Erythroblast (primary cell): ENCODE results near the gene TMEM214.
A peak's percentile ranks its signal among the peaks of the same experiment; 100 is the strongest.

Experiments
- DNase-seq, 2 experiments: peaks; one replicate each; lab custom pipeline; 2025; lab: John Stamatoyannopoulos, UW
- GATA1 ChIP-seq: IDR thresholded peaks from 2 replicates; pipeline ENCODE4 v1.6.1; 2011; ENCODE audit warnings: low read depth, mild to moderate bottlenecking, control low read depth, low read length, moderate library complexity
- POLR2A ChIP-seq: IDR thresholded peaks from 2 replicates; pipeline ENCODE4 v1.6.1; 2011; ENCODE audit warnings: mild to moderate bottlenecking, low read length

The TMEM214 gene

DNA sequence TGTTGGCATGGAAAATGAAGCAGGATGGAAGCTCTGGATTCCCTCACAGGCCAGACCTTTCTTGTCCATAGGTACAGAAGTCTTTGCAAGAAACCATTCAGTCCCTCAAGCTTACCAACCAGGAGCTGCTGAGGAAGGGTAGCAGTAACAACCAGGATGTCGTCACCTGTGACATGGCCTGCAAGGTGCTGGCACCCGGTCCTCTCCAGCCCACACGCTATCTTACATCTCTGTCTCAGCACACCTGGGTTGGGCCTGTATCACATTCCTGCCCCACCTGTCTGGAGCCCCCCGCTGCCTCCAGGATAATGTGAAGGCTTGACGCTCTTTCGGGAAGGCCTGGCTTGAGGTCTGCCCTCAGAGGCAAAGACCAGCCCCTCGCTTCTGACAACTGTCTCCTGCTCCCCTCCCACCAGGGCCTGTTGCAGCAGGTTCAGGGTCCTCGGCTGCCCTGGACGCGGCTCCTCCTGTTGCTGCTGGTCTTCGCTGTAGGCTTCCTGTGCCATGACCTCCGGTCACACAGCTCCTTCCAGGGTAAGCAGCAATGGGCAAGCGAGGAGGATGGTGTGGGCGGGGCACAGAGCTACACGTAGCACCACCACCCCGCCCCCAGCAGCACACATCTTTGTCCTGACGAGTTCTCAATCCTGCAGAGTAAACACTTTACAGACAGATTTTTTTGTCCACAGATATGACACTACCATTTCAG, 6.0 kb downstream of the TMEM214 start:
- TF ChIP-seq GATA1 = no peak
- TF ChIP-seq POLR2A = no peak

DNA sequence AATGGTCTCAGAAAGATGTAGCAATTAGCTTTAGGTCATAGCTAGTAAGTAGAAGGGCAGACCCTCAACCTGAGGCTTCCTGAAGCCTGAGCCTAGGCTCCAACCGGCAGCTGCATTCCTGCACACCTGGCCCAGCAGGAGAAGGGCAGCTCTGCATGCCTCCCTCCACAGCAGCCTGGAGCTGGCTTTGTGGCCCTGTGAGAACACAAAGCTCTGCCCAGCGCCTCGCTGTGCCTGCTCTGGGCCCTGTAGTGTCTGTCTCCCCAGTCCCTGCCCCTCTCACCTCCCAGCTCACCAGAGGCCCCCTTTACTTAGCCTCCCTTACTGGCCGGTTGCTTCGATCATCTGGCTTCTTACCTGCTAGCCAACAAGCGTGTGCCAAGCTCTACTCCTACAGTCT, 6.7 kb downstream of the TMEM214 start:
- TF ChIP-seq GATA1 (no peak), POLR2A (no peak)
- no peak for DNase-seq

More for the DNA sequence above, 6.0 kb downstream of the TMEM214 start:
- no peak for DNase-seq

DNA sequence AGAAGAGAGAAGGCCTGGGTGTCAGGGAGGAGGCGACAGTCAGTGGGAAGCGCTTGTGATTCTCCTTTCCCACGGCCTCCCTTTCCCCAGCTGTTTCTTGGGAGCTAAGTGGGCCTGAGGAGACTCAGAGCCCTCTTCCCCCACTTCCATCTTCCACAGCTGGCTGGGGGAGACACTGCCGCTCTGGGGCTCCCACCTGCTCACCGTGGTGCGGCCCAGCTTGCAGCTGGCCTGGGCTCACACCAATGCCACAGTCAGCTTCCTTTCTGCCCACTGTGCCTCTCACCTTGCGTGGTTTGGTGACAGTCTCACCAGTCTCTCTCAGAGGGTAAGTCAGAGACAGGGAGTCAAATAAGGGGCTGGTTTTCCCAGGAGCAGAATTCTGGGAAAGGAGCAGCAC, 7.1 kb downstream of the TMEM214 start:
- no peak for DNase-seq
- no peak for TF ChIP-seq POLR2A
- TF ChIP-seq GATA1 = no peak

DNA sequence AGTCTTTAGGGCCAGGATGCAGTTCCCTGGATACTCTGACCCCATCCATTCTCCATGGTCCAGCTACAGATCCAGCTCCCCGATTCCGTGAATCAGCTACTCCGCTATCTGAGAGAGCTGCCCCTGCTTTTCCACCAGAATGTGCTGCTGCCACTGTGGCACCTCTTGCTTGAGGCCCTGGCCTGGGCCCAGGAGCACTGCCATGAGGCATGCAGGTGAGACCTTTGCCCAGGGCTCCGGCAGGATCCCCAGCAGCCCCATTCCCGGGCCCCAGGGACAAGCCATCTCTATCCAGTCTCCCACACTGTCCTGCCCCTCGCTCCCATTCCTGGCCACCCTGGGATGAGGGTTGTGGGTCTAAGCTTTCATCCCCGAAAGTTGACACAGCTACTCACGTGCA, 7.5 kb downstream of the TMEM214 start:
- no peak for DNase-seq
- TF ChIP-seq GATA1 (no peak), POLR2A (no peak)

DNA sequence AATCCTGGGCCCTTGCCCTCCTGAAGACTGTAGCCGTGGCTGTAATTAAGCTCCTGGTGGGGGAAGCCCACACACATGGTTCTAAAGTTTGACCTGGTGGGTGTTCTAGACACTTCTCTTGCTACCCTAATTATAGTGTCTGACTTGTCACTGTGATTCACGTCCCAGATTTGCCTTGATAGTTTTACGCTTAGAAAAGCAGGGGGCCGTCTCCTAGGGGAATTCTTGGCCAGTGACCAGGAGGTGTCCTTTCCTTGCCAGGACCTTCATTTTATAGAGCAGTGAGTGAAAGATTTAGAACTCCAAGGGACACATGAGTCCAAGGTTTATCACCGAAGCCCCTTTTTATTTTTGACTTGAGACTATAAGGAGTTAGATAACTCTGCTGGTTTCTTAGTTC, 9.0 kb downstream of the TMEM214 start:
- no peak for DNase-seq
- TF ChIP-seq POLR2A = no peak
- no peak for TF ChIP-seq GATA1

DNA sequence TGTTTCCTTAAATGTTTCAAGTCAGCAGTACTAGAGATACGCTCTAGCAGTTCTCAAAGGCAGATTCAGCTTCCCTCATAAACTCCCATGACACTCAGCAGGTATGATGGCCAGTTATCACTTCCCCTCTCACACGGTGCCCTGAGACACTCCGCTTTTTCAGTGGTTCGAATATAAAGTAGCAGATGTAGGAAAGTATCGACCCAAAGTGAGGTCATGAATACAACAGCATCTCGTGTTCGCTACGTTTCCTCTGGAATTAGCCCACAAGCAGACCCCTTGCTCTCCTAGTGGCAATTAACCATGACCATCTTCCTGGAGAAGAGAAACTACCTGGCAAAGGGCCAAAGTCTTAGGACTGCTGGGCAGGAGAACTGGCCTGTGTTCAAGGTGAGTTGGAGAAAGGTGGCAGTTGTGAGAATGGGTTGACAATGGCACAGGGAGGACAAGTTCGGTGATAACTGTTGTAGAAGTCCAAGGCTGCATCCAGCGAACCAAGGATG, 9.4 kb downstream of the TMEM214 start:
- no peak for TF ChIP-seq GATA1
- TF ChIP-seq POLR2A = no peak
- no peak for DNase-seq

DNA sequence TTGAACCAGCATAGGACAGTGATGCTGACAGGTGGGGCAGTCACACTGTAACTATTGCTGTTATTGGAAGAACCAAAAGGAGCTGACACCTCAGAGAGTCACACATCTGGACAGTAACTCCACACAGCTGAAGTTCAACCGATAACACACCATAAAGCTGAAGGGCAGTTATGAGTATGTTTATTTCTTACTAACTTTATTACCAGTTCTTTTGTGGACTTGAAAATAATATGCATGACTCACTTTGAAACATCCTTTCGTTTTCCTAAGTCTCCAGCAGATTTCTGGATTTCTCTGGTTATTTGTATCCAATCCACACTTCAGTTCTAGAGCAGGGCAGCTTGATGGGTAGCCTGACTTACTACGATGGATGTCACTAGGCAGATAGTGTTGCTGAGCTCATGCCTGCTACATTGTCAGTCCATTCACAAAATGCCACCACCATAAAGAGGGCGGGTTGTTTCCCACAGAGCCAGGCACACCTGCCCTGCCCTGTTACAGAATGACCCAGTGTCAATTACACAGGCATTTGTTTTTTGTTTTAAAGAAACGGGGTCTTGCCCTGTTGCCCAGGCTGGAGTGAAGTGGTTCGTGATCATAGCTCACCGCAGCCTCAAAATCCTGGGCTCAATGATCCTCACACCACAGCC, 10.3 kb downstream of the TMEM214 start:
- DNase-seq = no peak
- TF ChIP-seq GATA1 (no peak), POLR2A (no peak)

DNA sequence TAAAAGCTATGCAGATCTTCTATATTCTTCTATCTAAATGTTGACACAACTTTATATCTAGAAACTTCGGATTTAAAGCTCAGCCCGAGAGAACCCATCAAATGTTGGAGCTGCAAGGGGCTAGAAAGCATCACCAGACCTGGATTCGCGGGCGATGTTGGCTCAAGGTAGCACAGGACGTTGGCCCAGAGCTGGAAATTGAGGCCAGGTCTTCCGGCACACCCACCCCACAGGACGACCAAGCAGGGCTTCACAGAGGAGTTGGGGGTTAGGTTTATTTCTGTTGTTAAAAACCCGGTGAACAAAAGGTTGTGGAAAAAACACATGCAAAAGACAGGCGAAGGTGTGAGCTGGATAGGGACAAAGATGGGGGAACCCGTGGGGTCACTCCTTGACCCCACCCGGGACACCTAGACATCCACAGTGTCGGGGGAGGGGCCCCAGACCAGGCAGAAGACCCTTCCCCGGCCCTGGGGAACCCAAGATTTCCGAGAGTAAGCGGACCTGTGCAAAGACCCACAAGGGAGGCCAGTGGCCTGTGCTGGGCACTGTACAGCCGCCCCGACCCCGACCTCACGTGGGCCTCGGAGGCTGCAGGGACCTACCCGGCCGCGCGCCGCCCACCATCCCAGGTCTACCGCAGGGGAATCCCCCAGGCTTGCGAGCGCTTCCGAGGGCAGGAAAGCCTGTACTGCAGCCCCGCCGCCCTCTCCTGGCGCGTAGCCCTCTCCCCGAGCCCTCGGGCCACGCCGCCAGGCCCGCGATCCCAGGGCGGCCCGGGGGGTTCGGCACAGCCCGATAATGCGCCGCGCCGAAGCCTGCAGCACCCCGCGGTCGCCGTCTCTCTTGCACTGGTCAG, 16.9 kb downstream of the TMEM214 start:
- DNase-seq = no peak
- TF ChIP-seq POLR2A = no peak
- no peak for TF ChIP-seq GATA1

DNA sequence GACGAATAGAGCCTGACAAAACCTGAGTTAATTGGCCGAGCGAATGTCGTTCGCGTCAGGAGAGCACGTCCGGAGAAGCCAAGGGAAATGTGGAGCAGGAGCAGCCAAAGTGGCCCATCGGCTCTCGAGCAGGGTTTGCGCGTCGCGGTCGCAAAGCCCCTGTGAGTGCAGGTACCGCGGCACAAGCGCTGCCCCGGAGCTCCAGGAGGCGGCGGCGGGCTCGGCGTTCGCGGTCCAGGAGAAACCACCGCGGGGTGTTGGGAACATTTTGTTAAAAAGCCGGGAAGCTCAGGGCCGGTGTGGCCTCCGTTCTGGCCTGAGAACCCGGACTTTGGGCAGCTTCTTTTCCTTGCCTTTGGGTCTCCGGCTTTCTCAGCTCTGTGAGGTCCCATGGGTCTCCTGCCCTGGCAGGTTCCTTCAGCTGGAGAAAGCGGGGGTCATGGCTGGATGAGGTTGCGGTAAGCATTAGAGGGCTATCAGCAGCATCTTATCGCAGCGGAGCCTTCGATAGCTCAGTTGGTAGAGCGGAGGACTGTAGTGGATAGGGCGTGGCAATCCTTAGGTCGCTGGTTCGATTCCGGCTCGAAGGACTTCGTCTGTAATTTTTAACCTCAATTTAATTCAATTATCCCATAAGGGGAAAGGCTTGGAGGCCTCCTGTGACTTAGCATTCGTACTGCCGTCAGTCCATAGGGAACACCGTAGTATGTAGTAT, 17.7 kb downstream of the TMEM214 start:
- peak; percentile 93 to 98 for DNase-seq
- TF ChIP-seq POLR2A (no peak), GATA1 (no peak)

DNA sequence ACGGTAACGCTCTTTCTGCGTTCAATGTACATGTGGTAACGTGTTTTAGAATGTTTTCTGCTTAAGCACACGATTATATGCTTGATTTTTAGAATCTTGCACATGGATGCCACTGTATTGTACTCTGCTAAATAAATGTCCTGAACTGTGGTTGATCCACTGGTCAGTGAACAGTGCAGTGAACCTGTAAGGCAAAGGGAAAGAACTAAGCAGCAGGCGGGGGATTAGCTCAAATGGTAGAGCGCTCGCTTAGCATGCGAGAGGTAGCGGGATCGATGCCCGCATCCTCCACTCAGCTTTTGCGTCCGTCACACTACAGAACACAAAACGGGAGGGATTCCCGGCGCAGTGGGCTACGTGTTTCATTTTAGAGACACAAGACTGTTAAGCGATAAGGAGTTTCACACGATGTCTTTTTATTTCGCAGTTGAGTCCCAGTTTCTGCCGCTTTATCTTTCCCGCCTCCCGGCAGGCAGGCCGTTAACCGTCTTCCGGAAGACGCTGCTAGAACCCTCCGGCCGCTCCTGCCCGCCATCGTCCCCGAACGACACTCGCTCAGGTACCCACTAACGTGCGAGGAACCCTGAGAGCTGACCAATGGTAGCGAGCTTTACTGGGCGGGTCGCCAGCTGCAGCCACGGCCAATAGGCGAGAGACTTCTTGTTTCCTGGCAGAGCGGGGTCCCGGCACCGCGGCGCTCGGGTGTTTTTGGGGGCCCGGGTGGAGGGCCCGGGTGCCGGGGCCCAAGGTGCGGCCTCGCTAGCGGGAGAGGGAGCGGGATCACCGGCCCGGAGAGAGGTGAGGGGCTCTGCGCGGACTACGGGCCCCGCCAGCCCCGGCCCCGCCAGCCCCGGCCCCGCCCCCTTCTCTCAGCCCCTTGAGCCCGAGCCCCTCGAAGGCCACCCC, 18.5 kb downstream of the TMEM214 start, which contains the start of gene AGBL5:
Gene AGBL5 (plus strand): TSS at position 673 of the 906 bp plus-strand sequence. CDS start 1,291 bp downstream, outside the sequence.
- TF ChIP-seq GATA1 = no peak
- TF ChIP-seq POLR2A = peak; percentile 89
- DNase-seq = peak; percentile 97

DNA sequence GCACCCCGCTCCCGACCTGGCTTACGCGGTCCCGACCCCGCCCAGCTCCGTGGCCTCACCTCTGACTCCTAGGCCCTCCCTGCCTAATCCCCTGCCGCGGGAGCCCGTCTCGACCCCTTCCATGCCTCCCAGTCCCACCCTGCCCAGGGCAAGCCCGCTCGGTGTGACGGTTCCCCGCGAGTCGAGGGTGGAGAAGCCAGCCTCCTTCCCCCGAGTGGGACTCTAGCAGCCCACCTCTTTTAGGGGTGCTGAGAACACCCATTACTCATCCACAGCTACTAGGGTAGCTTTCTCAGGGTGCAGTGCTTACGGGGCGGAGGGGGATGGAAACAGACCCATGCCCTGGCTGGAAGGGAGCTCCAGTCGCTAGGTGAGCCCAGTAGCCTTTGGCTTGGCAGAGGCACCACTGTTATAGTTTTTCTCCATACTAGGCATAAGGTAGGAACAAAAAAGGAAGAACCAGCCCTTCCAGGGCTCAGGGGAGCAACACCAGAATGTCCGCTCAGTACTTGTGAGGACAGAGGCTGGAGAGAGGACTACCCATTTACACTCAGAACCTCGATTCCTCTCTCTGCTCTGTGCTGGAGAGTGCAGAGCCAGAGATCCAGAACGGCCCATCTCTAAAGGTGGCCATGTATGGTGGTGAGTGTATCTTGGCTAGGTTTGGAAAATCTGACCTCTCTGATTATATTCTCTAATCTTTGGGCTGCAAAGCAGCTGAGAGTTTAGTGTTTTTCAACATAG, 19.3 kb downstream of the TMEM214 start:
- TF ChIP-seq GATA1 (no peak), POLR2A (no peak)
- peak; percentile 54 to 61 for DNase-seq

DNA sequence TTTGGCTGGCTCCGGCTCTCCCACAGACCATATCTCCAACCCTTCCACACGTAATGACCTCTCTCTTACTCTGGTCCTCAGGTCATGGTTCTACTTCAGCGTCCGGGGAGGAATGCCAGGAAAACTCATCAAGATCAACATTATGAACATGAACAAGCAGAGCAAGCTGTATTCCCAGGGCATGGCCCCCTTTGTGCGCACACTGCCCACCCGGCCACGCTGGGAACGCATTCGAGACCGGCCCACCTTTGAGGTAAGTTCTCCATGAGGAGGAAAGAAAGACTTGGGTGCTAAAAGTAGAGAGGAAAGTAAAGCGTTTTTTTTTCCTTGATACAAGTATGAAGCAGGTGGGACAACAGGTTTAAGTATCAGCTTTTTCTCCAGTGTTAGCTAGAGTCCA, 20.6 kb downstream of the TMEM214 start:
- no peak for DNase-seq
- TF ChIP-seq GATA1 (no peak), POLR2A (no peak)
